Keratinocyte (primary cell): ENCODE measurements around the gene TTBK1. TPM values are rescaled to one million over a fixed set of nuclear protein-coding genes. Genes with fewer than 3 reads are reported as not detected.

Experiments
- DNase-seq: peaks from one replicate; pipeline ENCODE4 v3.0.0-alpha.2; 2011; ENCODE audit warnings: low read depth, missing footprints, low spot score
- FAIRE-seq: peaks from 2 replicates; lab custom pipeline; 2011; peaks lifted over from hg19 to GRCh38; lab: Jason Lieb, UNC
- H2AFZ ChIP-seq: 2 replicates; pipeline ENCODE4 v1.6.0; 2012; ENCODE audit warnings: low read length, control low read depth, inconsistent platforms; ENCODE audit not compliant: control insufficient read depth
- H3K27ac ChIP-seq: 2 replicates; pipeline ENCODE4 v1.5.1; 2011; ENCODE audit warnings: low read length; ENCODE audit not compliant: control insufficient read depth, insufficient read depth
- H3K27me3 ChIP-seq: 3 replicates; pipeline ENCODE4 v1.6.0; 2011; ENCODE audit warnings: low read length; ENCODE audit not compliant: control insufficient read depth, insufficient read depth; ENCODE audit errors: extremely low read depth
- H3K36me3 ChIP-seq, 2 experiments: 2 replicates in 1 of 2; 3 replicates in 1 of 2; pipeline ENCODE4 v1.5.1; 2011; ENCODE audit warnings: low read length in 2 of 2, mild to moderate bottlenecking in 1 of 2; ENCODE audit not compliant: control insufficient read depth in 2 of 2, insufficient read depth in 2 of 2; ENCODE audit errors: extremely low read depth in 1 of 2
- H3K4me1 ChIP-seq: 3 replicates; pipeline ENCODE4 v1.5.1; 2011; ENCODE audit warnings: low read length; ENCODE audit not compliant: control insufficient read depth, insufficient read depth; ENCODE audit errors: extremely low read depth
- H3K4me2 ChIP-seq: 3 replicates; pipeline ENCODE4 v1.6.0; 2011; ENCODE audit warnings: low read depth, low read length; ENCODE audit not compliant: control insufficient read depth, insufficient read depth; ENCODE audit errors: extremely low read depth
- H3K4me3 ChIP-seq, 3 experiments: fragments of 200-600 bp in 1 of 3; sonication (generic) in 1 of 3; 2 replicates in 2 of 3; 3 replicates in 1 of 3; pipeline ENCODE4 v1.5.1; 2011 to 2016; ENCODE audit warnings: low read length in 3 of 3, mild to moderate bottlenecking in 3 of 3, control low read depth in 2 of 3, inconsistent platforms in 1 of 3, low read depth in 1 of 3, mixed read lengths in 1 of 3, mixed run types in 1 of 3, moderate library complexity in 1 of 3; ENCODE audit not compliant: control insufficient read depth in 2 of 3, insufficient read depth in 2 of 3; ENCODE audit errors: extremely low read depth in 1 of 3
- H3K79me2 ChIP-seq: 2 replicates; pipeline ENCODE4 v1.6.0; 2012; ENCODE audit warnings: low read length; ENCODE audit not compliant: control insufficient read depth, insufficient read depth
- H3K9ac ChIP-seq: 3 replicates; pipeline ENCODE4 v1.6.0; 2011; ENCODE audit warnings: low read length; ENCODE audit not compliant: control insufficient read depth, insufficient read depth; ENCODE audit errors: extremely low read depth
- H3K9me1 ChIP-seq: 3 replicates; pipeline ENCODE4 v1.6.0; 2011; ENCODE audit warnings: low read length; ENCODE audit not compliant: control insufficient read depth, insufficient read depth; ENCODE audit errors: extremely low read depth
- H3K9me3 ChIP-seq: 2 replicates; pipeline ENCODE4 v1.5.1; 2012; ENCODE audit warnings: low read depth, low read length; ENCODE audit not compliant: control insufficient read depth
- H4K20me1 ChIP-seq: 3 replicates; pipeline ENCODE4 v1.6.0; 2011; ENCODE audit warnings: low read length; ENCODE audit not compliant: control insufficient read depth, insufficient read depth; ENCODE audit errors: extremely low read depth
- CTCF ChIP-seq, 3 experiments: IDR thresholded peaks in 1 of 3; conservative IDR thresholded peaks in 1 of 3; optimal IDR thresholded peaks in 1 of 3; 2 replicates in 2 of 3; 3 replicates in 1 of 3; pipeline versions ENCODE3 to v1.5.1; 2011; ENCODE audit warnings: low read length in 3 of 3, mild to moderate bottlenecking in 3 of 3, moderate library complexity in 2 of 3, control low read depth in 1 of 3, inconsistent platforms in 1 of 3; ENCODE audit not compliant: insufficient read depth in 2 of 3; ENCODE audit errors: extremely low read depth in 1 of 3
- EZH2 ChIP-seq: IDR thresholded peaks from one replicate; pipeline ENCODE4 v1.6.1; 2012; ENCODE audit warnings: inconsistent platforms, mild to moderate bottlenecking, low read length, moderate library complexity
- dilution Hi-C: fragments of 300-500 bp; cut with MboI; formaldehyde crosslinking; loops from one replicate; pipeline ENCODE4 v1.7.0; 2020; ENCODE audit warnings: low sequenced_read_pairs; ENCODE audit not compliant: extremely low pct_ligation_motif_present
- polyA plus RNA-seq, 5 experiments: library from polyadenylated mRNA; depleted of rRNA in 3 of 5; stranded (reverse) in 3 of 5; stranded (forward) in 1 of 5; unstranded in 1 of 5; fragments of >200 nt; gene quantifications; 1 replicate in 1 of 5; 2 replicates in 3 of 5; 3 replicates in 1 of 5; pipeline versions ENCODE4 v1.2.1 to v1.2.3, GENCODE V29; 2011 to 2012; ENCODE audit warnings: missing spikeins in 2 of 5, low read depth in 1 of 5, low replicate concordance in 1 of 5

The TTBK1 gene
- polyA plus RNA-seq, 1 donor (not counting 4 experiments of a cell fraction or from before 2014, with no cell fraction given) = not detected

- Histone ChIP-seq H3K9ac (no peak within 1 kb of the TSS), H3K4me2 (no peak within 1 kb of the TSS), H3K9me1 (no peaks in the 10 kb centered on the region), H3K27me3 (peaks cover 41% of the 10 kb centered on the region), H3K4me3 (no peak within 1 kb of the TSS), H3K36me3 (no peaks in the 10 kb centered on the region), H3K4me1 (no peaks in the 10 kb centered on the region), H3K27ac (no peak within 1 kb of the TSS), H3K9me3 (no peaks in the 10 kb centered on the region), H3K79me2 (no peaks in the 10 kb centered on the region), H4K20me1 (no peaks in the 10 kb centered on the region), H2AFZ (no peak within 1 kb of the TSS)
- dilution Hi-C loops = no loop called here
- DNase-seq (no peak), FAIRE-seq (no peak)
- no peak for TF ChIP-seq EZH2
- TF ChIP-seq CTCF (optimal IDR thresholded peaks at IDR 0.05 in 1 of 3, IDR thresholded peaks at IDR 0.05 in 1 of 3, conservative IDR thresholded peaks at IDR 0.05 in 1 of 3; ENCODE audit: extremely low read depth in 1 of 3, insufficient read depth in 2 of 3, low read length in 3 of 3) = no peak
These were observed 54.6 kb downstream of the TTBK1 start, which contains the start of gene SLC22A7 for GRCh38 chr6:43297644-43298564. Gene SLC22A7, plus strand, starts transcription at chr6:43298260. Its CDS starts 99 bp downstream, at chr6:43298359.

- FAIRE-seq = no peak
- Histone ChIP-seq H3K9me1 (no peaks in the 10 kb centered on the region), H3K79me2 (no peaks in the 10 kb centered on the region), H3K4me3 (no peak overlapping the region), H3K36me3 (no peaks in the 10 kb centered on the region), H3K9ac (no peak overlapping the region), H4K20me1 (no peaks in the 10 kb centered on the region), H2AFZ (no peak overlapping the region), H3K27ac (no peak overlapping the region), H3K9me3 (no peaks in the 10 kb centered on the region), H3K27me3 (peaks cover 38% of the 10 kb centered on the region), H3K4me2 (no peak overlapping the region), H3K4me1 (no peaks in the 10 kb centered on the region)
- dilution Hi-C loops = no loop called here
- no peak for TF ChIP-seq CTCF (optimal IDR thresholded peaks at IDR 0.05 in 1 of 3, IDR thresholded peaks at IDR 0.05 in 1 of 3, conservative IDR thresholded peaks at IDR 0.05 in 1 of 3; ENCODE audit: extremely low read depth in 1 of 3, insufficient read depth in 2 of 3, low read length in 3 of 3)
- no peak for TF ChIP-seq EZH2
- no peak for DNase-seq
These were observed 55.5 kb downstream of the TTBK1 start for GRCh38 chr6:43298565-43299337.
